Skeletal muscle cell (primary cell): ENCODE data around the gene DGLUCY.
"Not testable (repeated sequence)": the region's sequence is repeated elsewhere in the genome, so short reads cannot be mapped to it uniquely, and the experiment has no call there.

Experiments
- DNase-seq: peaks from one replicate; pipeline ENCODE4 v3.0.0-alpha.2; 2010; ENCODE audit warnings: low read depth
- H3K4me3 ChIP-seq: 2 replicates; pipeline ENCODE4 v1.5.1; 2011; ENCODE audit warnings: low read depth, mild to moderate bottlenecking, control low read depth, low read length, moderate library complexity

Gene DGLUCY

GRCh38 chr14:91113829-91114078 is at the start of gene DGLUCY:
Gene DGLUCY, plus strand, starts transcription at chr14:91114073. Its CDS starts 46,222 bp downstream, at chr14:91160295.
- peak within 1 kb of the TSS; percentile 59 for H3K4me3 ChIP-seq
- peak; percentile 48 for DNase-seq

DNA sequence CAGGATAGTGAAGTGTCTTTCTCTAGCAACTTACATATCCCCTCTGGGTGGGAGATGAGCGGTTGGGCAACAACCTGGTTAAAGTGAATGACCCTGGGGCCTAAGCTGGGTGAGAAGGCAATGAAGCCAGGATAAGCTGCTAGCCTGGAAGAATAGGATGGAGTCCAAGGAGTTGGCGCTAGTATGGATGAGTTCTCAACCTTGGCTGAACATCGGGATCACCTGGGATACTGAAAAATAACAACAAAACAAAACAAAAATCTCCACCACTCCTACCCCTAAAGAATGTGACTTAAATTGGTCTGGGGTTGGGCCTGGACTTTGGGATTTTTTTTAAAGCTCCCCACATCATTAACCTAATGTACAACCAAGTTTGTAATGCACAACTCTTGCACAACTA is 48.6 kb upstream of the DGLUCY start:
- DNase-seq: no peak

DNA sequence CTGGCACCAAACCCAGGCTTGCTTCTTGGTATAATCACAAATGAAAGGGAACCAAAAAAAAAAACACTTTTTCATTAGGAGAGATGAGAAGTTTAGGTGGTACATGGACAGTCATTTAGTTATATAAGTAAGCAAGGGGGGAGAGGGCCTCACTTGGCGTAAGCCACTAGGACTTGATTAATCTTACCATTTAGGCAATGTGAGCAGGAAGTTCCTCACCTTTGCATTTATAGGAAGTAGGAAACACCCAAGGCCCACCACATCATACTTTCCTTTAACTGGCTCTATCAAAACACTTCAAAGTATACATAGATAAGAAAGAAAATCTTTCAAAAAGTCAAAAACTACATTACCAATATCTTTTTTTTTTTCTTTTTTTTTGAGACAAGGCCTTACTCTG is 46.7 kb upstream of the DGLUCY start:
- DNase-seq: no peak

More for the DNA sequence above, 48.6 kb upstream of the DGLUCY start:
- H3K4me3 ChIP-seq: no peak overlapping the region

DNA sequence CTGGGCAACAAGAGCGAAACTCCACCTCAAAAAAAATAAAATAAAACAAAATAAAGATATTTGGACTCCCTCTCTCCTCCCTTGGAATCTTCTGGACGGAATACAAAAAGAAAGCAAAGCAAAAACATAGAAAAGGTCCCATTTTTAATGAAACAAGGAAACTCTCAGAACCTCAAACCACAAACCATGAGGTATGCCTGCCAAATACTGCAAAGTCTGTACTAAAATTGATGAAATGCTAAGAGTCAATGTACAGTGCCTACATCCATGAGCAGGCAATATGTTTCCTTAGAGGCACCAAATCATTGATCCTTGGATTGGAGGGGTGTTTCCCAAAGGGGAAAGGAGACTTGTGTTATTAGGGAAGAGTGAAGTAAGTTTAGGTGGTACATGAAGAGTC is 45.2 kb upstream of the DGLUCY start:
- H3K4me3 ChIP-seq: no peak overlapping the region
- DNase-seq: no peak

More for the DNA sequence above, 46.7 kb upstream of the DGLUCY start:
- no peak overlapping the region for H3K4me3 ChIP-seq

- no peak overlapping the region for H3K4me3 ChIP-seq
Measured at GRCh38 chr14:91070572-91070971, 43.3 kb upstream of the DGLUCY start.

GRCh38 chr14:91075553-91075952 is 38.3 kb upstream of the DGLUCY start:
- no peak for DNase-seq

More at GRCh38 chr14:91070572-91070971, 43.3 kb upstream of the DGLUCY start:
- no peak for DNase-seq

GRCh38 chr14:91078095-91078737 is 35.7 kb upstream of the DGLUCY start:
- DNase-seq: no peak
- no peak overlapping the region for H3K4me3 ChIP-seq

More at GRCh38 chr14:91075553-91075952, 38.3 kb upstream of the DGLUCY start:
- H3K4me3 ChIP-seq: no peak overlapping the region

DNA sequence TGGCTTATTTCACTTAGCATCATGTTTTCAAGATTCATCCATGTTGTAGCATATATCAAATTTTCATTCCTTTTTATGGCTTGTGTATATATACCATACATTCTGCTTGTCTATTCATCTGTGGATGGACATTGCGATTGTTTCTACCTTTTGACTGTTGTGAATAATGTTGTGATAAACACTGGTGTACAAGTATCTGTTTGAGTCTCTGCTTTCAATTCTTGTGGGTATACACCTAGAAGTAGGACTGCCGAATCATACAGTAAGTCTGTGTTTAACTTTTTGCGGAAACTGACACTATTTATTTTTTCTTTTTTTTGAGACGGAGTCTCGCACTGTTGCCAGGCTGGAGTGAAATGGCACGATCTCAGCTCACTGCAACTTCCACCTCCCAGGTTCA is 33.8 kb upstream of the DGLUCY start:
- no peak overlapping the region for H3K4me3 ChIP-seq
- no peak for DNase-seq

- H3K4me3 ChIP-seq: no peak overlapping the region
- DNase-seq: no peak
Measured at GRCh38 chr14:91082282-91082681, 31.6 kb upstream of the DGLUCY start.

DNA sequence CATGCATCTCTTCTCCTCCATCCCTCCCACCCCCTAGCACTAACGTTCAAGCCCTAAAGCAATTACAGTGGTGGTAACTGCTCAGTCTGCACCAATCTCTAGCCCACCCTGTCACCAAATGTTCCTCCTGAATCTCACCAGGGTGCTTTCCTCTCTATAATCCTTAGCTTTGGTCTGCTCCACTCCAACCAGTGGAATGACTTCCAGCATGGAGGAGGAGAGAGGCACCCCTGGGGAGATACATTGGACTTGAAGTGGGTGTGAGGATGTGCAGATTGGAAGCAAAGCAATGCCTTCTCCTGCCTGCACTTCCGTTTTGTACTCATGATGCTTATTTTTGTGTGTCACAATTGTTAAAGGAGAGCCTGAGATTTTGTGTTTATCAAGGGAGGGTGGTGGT is 29.4 kb upstream of the DGLUCY start:
- DNase-seq: no peak
- H3K4me3 ChIP-seq: no peak overlapping the region

DNA sequence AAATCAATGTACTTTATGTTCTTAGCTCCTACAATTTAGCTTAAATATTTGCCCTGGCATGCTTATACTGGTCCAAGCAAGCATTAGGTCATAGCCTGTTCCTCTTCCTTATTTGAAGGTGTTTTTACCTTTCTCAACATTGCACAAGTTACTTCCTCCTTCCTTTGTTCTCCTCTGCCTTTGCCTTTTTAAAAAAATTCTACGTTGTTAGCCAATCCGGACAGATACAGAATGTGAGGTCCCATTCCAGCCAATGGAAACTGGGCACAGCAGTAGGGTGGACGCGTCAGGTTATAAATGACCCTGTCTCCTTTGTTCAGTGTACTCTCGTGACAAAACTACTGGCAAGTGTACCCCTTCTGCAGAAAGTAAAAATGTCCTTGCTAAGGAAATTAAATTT is 26.4 kb upstream of the DGLUCY start:
- not testable (repeated sequence) for H3K4me3 ChIP-seq, DNase-seq

DNA sequence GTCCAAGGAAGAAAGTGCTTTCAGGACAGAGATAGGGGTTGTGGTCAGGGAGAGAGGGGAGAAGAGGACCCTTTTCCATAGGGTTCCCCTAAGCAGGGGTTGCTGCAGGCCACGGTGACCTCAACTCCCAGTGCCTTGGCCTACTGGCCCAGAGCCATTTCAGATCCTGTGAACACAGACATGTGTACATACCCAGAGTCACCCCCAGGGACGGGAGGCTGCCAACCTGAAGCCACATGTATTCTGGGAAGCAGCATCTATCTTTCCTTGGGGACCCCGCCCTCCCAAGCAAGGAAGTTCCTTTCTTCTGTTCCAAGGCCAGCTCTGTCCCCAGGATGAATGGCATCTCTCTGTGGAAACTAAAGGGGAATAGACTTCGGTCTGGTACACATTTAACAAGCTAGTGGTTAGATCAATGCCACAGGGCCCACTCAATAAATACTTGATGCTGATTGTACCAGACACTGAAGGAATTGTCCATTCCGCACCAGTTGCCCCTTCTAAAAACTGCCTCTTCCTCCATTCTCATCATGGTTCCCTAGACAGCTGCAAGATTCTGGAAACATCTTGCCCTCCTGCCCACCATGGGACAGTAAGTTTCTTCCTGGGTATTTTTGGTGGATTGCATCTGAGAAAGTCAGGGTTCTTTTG is 25.2 kb upstream of the DGLUCY start:
- no peak for DNase-seq
- no peak overlapping the region for H3K4me3 ChIP-seq

DNA sequence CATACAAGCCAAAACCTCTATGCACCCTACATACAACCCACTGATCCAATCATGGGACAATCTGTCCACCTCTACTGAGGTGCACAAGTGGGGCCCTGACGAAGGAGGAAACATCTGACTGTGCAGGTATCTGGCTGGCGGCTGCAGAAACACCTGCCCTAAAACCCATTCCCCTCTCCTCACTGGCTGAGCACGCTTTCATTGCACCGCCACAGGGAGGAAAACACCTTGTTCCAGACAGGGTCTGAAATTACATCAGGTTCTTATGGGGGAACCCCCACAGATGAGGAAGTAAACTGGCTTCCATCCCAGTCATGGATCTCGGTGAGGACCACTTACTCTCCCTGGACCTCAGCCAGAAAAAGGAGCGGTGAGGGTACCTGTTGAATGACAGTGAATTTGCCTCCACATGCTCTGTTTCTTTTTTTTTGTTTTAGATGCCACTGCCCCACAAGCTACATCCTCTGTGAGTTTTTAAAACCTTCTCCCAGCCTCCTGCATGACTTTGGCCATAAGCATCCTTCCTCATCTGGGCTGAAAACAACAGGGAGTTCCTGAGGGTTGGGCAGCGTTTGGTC is 23.8 kb upstream of the DGLUCY start:
- no peak for DNase-seq
- no peak overlapping the region for H3K4me3 ChIP-seq

- no peak overlapping the region for H3K4me3 ChIP-seq
- no peak for DNase-seq
Measured at GRCh38 chr14:91090743-91091142, 23.1 kb upstream of the DGLUCY start.

DNA sequence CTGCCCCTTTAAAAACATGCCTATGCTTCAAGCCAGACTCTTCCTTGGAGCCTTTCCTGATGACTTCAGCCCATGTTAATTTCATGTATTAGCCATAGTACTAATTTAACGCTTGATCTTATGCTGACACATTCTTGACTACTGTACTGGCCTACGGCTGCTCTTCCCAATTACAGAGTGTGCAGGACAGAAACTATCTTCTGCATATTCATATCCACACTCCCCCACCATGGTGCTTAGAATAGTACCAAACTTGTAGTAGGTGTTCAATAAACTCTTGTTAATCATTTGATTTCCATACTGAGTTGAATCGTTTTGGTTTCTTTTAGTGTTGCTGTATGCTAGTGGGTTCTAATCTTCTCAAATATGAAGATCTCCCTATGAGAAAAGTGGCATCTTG is 21.8 kb upstream of the DGLUCY start:
- no peak overlapping the region for H3K4me3 ChIP-seq
- no peak for DNase-seq

GRCh38 chr14:91093743-91094472 is 20.0 kb upstream of the DGLUCY start:
- not testable (repeated sequence) for DNase-seq

DNA sequence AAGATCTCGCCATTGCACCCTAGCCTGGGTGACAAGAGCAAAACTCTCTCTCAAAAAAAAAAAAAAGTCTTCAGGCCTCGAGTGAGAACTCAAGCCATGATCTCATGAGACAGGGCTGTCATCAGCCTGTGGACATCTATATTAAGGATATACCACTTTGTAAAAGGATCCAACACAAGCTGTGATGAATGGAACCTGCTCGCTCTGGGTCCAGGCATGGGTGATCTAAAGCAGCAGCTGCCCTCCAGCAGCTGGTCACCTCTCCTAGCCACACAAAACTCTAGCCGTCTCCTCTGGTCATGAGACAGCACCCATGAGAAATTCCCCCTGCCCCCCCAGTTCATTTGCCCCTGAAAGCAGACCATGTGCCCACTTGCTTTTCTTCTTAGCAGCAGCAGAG is 19.1 kb upstream of the DGLUCY start:
- no peak for DNase-seq
- no peak overlapping the region for H3K4me3 ChIP-seq

More at GRCh38 chr14:91093743-91094472, 20.0 kb upstream of the DGLUCY start:
- H3K4me3 ChIP-seq: not testable (repeated sequence)

GRCh38 chr14:91095178-91095577 is 18.7 kb upstream of the DGLUCY start:
- no peak overlapping the region for H3K4me3 ChIP-seq
- DNase-seq: no peak

DNA sequence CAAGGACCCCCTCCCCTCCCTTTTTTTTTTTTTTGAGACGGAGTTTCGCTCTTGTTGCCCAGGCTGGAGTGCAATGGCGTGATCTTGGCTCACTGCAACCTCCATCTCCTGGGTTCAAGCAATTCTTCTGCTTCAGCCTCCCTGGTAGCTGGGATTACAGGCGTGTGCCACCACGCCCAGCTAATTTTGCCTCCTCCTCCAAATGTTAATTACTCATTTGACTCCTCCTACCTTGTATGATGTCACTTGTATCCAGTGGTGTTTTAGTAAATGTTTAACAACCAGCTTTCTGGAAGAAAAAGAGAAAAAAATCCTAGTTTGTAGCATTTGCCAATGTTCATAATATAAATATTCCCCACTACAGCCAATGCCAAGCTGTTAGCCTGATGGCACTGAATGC is 16.2 kb upstream of the DGLUCY start:
- DNase-seq, H3K4me3 ChIP-seq: not testable (repeated sequence)

GRCh38 chr14:91098591-91098990 is 15.3 kb upstream of the DGLUCY start:
- no peak overlapping the region for H3K4me3 ChIP-seq
- DNase-seq: no peak
